ENCODE results near the gene SUMO3. TPM values are rescaled to one million over a fixed set of nuclear protein-coding genes. Genes with fewer than 3 reads are reported as not detected.

Gene SUMO3
- total RNA-seq, 2 experiments from 2014 or later = 91.1 to 97.9 TPM

DNA sequence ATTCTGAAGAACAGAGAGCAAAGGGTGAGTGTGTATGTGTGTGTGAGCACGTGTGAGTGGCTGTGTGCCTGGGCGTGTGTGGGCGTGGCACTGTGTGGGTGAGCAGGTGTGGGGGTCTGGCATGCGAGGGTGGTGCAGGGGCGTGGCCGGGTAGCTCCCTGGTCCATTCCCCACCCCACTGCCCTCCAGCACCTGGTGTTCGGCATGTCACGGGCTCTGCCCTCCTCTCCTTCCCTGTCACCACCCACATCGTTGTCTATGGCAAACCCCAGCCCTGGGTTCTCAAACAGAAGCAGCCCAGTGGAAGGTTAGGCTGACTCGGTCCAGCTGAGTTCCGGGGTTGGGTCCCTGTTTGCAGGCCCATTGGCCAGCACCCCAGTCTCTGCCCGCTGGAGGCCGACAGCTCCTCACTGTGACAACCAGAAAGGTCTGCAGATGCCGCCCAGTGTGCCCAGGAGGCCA lies 56.1 kb downstream of the SUMO3 start:
- Mint-ChIP-seq H3K4me1 (peaks cover 22% of the 10 kb centered on the region), H3K36me3 (ENCODE audit: low read depth) (peaks cover 2% of the 10 kb centered on the region), H3K27ac (no peak overlapping the region), H3K9me3 (no peaks in the 10 kb centered on the region), H3K4me3 (no peak overlapping the region), H3K27me3 (no peaks in the 10 kb centered on the region)
- POLR2A ChIA-PET = no interaction called here
- DNase-seq = no peak
- CTCF ChIA-PET = interaction anchor here (0.8 to 2.7 kb wide), 4 partner anchors 9 to 251 kb away, joined by 3 to 10 read pairs (median 4); no protein-coding TSS in a partner anchor

DNA sequence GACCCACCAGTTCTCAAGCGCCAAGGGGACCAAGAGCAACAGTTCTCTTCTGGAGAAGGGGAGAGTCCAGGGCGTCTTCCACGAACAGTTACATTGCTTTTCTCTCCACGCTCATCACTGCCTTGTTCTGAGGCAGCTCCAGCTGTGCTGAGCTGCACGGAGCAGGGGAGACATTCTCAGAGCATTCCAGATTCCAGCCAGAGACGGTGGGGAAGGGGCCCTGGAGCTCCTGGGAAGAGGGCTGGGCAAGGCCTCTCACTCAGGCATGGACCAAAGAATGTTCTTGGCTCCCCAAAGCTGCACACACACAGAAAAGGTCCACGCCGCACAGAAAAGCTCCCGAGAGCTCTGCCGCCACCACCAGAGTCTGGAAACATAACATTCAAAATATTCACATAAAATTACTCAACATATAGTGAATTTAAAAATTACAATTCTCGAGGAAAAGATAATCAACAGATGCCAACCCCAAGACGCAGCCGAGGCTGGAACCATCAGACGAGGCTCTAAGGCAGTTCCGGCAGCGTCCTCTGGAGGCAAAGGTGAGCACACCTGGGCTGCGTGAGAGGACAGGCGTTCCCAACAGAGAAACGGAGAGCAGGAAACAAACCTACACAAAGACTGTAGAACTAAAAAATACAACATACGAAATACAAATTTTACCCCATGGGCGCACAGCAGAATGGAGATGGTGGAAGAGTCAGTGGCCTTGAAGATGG lies 56.7 kb downstream of the SUMO3 start:
- Mint-ChIP-seq H3K4me1 (peaks cover 16% of the 10 kb centered on the region), H3K36me3 (ENCODE audit: low read depth) (peaks cover 2% of the 10 kb centered on the region), H3K27ac (no peak overlapping the region), H3K9me3 (no peaks in the 10 kb centered on the region), H3K27me3 (no peaks in the 10 kb centered on the region), H3K4me3 (no peak overlapping the region)
- ChIA-PET CTCF (interaction anchor here (0.8 to 2.7 kb wide), 3 partner anchors 10 to 251 kb away, joined by 3 to 10 read pairs (median 4); no protein-coding TSS in a partner anchor), POLR2A (no interaction called here)
- DNase-seq = peak; percentile 22

DNA sequence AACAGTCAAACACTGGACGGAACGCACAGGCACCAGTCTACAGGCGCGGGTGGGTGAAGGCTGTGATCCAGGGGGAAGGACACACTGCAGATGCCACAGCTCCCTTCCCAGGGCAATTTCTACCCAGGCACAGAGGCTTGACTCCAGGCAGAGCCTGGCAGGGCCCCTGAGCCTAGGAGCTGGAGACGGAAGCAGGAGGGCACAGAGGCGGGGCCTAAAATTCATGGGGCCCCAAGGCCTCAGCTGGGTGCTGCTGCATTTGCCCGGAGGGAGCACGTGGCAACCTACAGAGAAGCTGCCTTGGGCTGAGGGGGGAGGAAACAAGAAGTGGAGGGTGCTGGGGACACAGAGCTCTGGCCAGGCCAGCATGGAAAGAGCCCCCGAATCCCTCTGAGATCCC lies 57.5 kb downstream of the SUMO3 start:
- ChIA-PET CTCF (interaction anchor here (2.7 kb wide), 1 partner anchor 250 kb away, joined by 10 read pairs; no protein-coding TSS in a partner anchor), POLR2A (no interaction called here)
- Mint-ChIP-seq H3K27me3 (no peaks in the 10 kb centered on the region), H3K9me3 (no peaks in the 10 kb centered on the region), H3K27ac (no peak overlapping the region), H3K4me3 (no peak overlapping the region), H3K36me3 (ENCODE audit: low read depth) (no peaks in the 10 kb centered on the region), H3K4me1 (peaks cover 9% of the 10 kb centered on the region)
- DNase-seq = no peak

DNA sequence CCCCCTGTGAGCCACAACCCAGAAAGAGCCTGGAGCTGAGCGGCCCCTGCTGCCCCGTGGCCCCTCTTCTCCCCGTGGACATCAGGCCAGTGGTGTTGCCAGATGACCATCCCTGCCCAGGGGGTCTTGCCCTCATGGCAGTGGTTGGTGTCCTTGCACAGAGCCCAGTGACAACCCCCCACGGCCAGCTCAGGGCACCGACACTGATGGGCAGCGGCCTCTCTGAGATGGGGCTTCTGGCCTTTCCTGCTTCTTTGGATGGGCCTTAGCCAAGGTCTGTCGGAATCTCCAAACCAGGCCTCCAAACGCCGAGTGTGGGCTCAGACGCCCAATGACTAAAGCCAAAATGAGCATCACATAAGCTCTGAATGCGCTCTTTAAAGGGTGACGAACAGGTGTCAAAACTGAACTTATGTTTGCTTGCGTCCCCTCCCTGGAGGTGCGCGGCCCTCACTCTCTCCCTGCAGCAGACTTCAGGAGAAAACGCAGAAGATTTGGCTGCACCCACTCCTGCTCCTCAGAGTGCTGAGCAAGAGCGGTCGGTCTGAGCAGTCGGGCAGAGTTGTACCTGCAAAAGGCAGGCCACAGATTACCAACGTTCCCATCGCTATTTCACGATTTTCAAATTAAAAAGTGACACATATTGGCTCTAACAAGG lies 58.1 kb downstream of the SUMO3 start:
- no peak overlapping the region for H3K27ac Mint-ChIP-seq
- no peaks in the 10 kb centered on the region for H3K9me3 Mint-ChIP-seq
- H3K4me3 Mint-ChIP-seq = no peak overlapping the region
- DNase-seq = no peak
- ChIA-PET POLR2A (no interaction called here), CTCF (interaction anchor here (0.8 kb wide), 1 partner anchor 17 kb away, joined by 3 read pairs; no protein-coding TSS in a partner anchor)
- no peaks in the 10 kb centered on the region for H3K36me3 Mint-ChIP-seq (ENCODE audit: low read depth)
- H3K4me1 Mint-ChIP-seq = peaks cover 4% of the 10 kb centered on the region
- no peaks in the 10 kb centered on the region for H3K27me3 Mint-ChIP-seq

DNA sequence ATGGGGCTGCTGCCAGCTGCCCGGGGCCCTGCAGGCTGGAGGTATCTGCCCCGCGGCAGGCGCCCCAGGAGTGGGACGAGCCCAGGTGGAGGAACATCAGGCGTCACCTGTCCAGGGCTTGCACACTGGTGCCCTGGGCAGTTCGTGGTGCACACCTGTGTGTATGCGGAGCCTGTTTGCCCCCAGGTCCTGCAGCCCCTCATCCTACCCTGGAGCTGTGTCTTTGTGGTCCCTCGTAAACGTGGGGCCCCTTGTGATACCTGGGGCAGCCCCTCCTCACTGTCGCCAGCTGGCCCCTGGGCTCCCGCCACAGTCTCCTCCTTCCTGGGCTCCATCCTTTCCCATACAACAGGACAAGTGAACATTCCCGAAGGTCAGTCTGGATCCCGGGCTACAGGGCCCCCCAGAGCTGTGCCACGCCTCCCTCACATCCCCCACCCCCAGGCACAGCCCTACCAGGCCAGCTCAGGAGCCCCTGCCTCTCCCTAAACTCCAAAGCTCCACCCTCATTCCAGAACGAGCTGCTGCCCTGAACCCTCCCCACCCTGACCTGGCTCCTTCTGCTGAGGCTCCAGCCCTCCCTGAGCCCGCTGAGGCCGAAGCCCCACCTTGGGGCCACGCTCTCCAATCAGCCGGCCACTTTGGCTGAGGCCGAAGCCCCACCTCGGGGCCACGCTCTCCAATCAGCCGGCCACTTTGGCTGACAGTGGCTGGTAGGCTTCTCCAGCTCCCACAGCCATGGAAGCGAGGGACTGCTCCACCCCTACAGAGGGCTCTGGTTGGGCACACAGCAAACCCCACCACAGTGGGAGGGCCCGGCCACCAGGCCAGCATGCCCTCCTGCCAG lies 58.9 kb downstream of the SUMO3 start:
- Mint-ChIP-seq H3K36me3 (ENCODE audit: low read depth) (no peaks in the 10 kb centered on the region), H3K9me3 (no peaks in the 10 kb centered on the region), H3K27ac (no peak overlapping the region), H3K4me3 (no peak overlapping the region), H3K27me3 (no peaks in the 10 kb centered on the region), H3K4me1 (peaks cover 4% of the 10 kb centered on the region)
- POLR2A ChIA-PET = interaction anchor here (0.6 kb wide), 1 partner anchor 368 kb away, joined by 6 read pairs; no protein-coding TSS in a partner anchor
- CTCF ChIA-PET = interaction anchor here (0.5 to 0.8 kb wide), 2 partner anchors 17 to 25 kb away, joined by 3 read pairs; no protein-coding TSS in a partner anchor
- no peak for DNase-seq

DNA sequence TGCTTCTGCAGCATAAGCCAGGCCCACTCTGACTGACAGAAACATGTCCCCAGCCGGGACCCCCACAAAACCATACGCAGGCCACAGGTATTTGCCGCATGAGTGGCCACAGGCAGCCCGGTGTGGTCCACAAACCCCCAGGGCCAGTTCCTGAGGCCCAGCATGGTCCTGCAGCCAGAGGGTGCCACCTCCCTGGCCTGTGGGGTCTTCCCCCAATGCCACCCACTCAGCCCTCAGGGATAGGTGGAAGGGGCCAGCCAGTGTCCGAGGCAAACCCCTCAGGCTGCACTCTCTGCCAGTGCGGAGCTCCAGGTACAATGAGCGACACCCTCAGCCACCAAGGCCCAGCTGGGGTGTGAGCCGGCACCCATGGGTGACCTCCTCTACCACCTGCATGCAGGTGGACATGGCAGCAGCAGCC lies 59.7 kb downstream of the SUMO3 start:
- H3K9me3 Mint-ChIP-seq = no peaks in the 10 kb centered on the region
- no peak overlapping the region for H3K4me3 Mint-ChIP-seq
- H3K27me3 Mint-ChIP-seq = no peaks in the 10 kb centered on the region
- no peak for DNase-seq
- H3K27ac Mint-ChIP-seq = no peak overlapping the region
- ChIA-PET CTCF (interaction anchor here (0.5 kb wide), 1 partner anchor 26 kb away, joined by 3 read pairs; no protein-coding TSS in a partner anchor), POLR2A (interaction anchor here (0.6 kb wide), 1 partner anchor 367 kb away, joined by 6 read pairs; no protein-coding TSS in a partner anchor)
- no peaks in the 10 kb centered on the region for H3K36me3 Mint-ChIP-seq (ENCODE audit: low read depth)
- H3K4me1 Mint-ChIP-seq = peaks cover 4% of the 10 kb centered on the region

DNA sequence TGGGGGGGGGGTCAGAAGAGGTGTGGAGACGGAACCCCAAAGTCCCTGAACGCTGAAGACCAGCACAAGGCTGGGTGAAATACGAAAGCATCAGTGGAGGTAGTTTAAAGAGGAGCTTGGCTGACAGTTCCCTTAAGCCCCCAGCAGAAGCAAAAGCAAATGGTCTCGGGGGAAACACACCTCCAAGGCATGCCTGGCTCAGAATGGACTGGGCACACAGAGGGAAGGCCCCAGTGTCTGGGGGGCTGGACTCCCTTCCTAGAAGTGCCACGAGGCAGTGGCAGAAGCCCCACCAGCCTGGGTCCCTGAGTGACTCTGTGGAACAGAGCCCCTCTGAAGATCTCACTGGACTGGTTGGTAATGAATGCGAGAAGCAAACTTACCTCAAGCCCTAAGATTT lies 60.1 kb downstream of the SUMO3 start:
- Mint-ChIP-seq H3K27me3 (no peaks in the 10 kb centered on the region), H3K4me3 (no peak overlapping the region), H3K27ac (no peak overlapping the region), H3K4me1 (peaks cover 4% of the 10 kb centered on the region), H3K36me3 (ENCODE audit: low read depth) (no peaks in the 10 kb centered on the region), H3K9me3 (no peaks in the 10 kb centered on the region)
- no peak for DNase-seq
- ChIA-PET POLR2A (no interaction called here), CTCF (no interaction called here)

DNA sequence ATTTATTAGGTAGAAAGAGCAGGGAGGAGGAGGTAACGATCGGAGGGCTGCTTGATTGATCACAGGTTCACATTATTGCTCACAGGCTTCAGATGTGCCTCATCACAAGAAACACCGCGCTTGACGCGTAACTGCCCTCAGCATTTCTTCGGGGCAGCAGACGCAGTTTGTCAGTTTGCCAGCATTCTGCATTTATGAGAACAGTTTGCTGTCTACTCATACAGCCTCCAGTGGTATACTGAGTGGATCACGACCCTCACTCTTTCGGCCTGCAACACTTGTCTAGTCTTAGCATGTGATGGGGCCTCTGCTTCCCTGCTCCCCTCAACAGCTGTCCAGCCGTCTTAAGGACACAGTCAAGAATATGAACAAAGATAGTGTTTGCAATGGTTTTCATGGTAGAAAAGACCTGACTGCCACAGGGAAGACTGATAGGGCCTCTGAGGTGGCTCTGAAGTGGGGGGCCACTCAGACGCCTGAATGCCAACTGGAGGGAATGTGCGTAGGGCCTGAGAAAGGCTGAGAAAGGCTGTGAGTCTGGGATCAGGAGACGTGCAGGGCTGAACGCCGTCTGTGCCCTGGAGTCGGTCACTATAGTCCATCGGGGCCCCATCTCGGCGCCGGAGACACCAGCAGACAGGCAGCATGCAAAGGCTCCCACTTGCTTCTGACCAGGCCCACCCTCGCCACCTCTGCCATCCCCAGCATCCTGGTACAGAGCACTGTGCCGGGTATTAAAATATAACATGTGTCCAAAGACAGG lies 61.3 kb downstream of the SUMO3 start:
- Mint-ChIP-seq H3K9me3 (no peaks in the 10 kb centered on the region), H3K4me1 (peaks cover 4% of the 10 kb centered on the region), H3K27ac (no peak overlapping the region), H3K36me3 (ENCODE audit: low read depth) (no peaks in the 10 kb centered on the region), H3K27me3 (no peaks in the 10 kb centered on the region), H3K4me3 (no peak overlapping the region)
- CTCF ChIA-PET = no interaction called here
- DNase-seq = no peak
- POLR2A ChIA-PET = no interaction called here

Other genes with a start within 250 kb of the SUMO3 start
- gene KRTAP10-4, start 244.3 kb downstream of the SUMO3 start, total RNA-seq = not detected
- not detected for gene KRTAP10-5, start 237.5 kb downstream of the SUMO3 start, total RNA-seq
- gene KRTAP10-6, start 225.6 kb downstream of the SUMO3 start, total RNA-seq = not detected
- not detected for gene KRTAP10-7, start 217.5 kb downstream of the SUMO3 start, total RNA-seq
- gene KRTAP10-8, start 206.0 kb downstream of the SUMO3 start, total RNA-seq = not detected
- not detected for gene KRTAP10-9, start 191.0 kb downstream of the SUMO3 start, total RNA-seq
- gene KRTAP10-10, start 180.7 kb downstream of the SUMO3 start, total RNA-seq = not detected
- gene KRTAP10-11, start 171.6 kb downstream of the SUMO3 start, total RNA-seq = not detected
- not detected for gene KRTAP12-4, start 163.4 kb downstream of the SUMO3 start, total RNA-seq
- gene KRTAP12-3, start 160.1 kb downstream of the SUMO3 start, total RNA-seq = not detected
- gene KRTAP12-2, start 151.1 kb downstream of the SUMO3 start, total RNA-seq = not detected
- gene KRTAP12-1, start 135.9 kb downstream of the SUMO3 start, total RNA-seq = not detected
- not detected for gene KRTAP10-12, start 120.9 kb downstream of the SUMO3 start, total RNA-seq
- gene TSPEAR, start 106.5 kb downstream of the SUMO3 start, total RNA-seq = not detected
- 100 to 1,000 TPM in 1 of 2 experiments, 10 to 100 TPM in 1; 95.8 to 103 TPM for gene UBE2G2, start 16.2 kb downstream of the SUMO3 start, total RNA-seq
- 10 to 100 TPM; 70.2 to 79.9 TPM for gene PTTG1IP, start 55.6 kb upstream of the SUMO3 start, total RNA-seq
- gene ITGB2, start 102.8 kb upstream of the SUMO3 start, total RNA-seq = 100 to 1,000 TPM; 439 to 500 TPM
- gene SLX9, start 122.0 kb upstream of the SUMO3 start, total RNA-seq = 10 to 100 TPM; 32.7 to 39.8 TPM

Data from activated CD4-positive, alpha-beta T cell treated with anti-CD3 and anti-CD28 coated beads, Interleukin-2, amount 10 ng/mL, durations not matched to agents 7 days and 5 days (primary cell).